Karpas-422 (cell line): ENCODE results near the gene PXYLP1. TPM values are rescaled to one million over a fixed set of nuclear protein-coding genes. Genes with fewer than 3 reads are reported as not detected.

ENCODE experiments used
- DNase-seq: peaks from one replicate; pipeline ENCODE4 v3.0.0-alpha.2; 2015
- H2AFZ ChIP-seq: fragments of 200-600 bp; sonication (generic); 2 replicates; pipeline ENCODE4 v1.6.1; 2014; ENCODE audit warnings: antibody characterized with exemption, low read length, mixed read lengths
- H3K27ac ChIP-seq: fragments of 200-600 bp; sonication (generic); 2 replicates; pipeline ENCODE4 v1.5.1; 2014; ENCODE audit warnings: mild to moderate bottlenecking, low read length, moderate library complexity
- H3K27me3 ChIP-seq: fragments of 200-600 bp; sonication (generic); 2 replicates; pipeline ENCODE4 v1.6.1; 2014; ENCODE audit warnings: low read length, mixed read lengths
- H3K36me3 ChIP-seq: fragments of 200-600 bp; sonication (generic); 2 replicates; pipeline ENCODE4 v1.6.1; 2014; ENCODE audit warnings: low read length, mixed read lengths; ENCODE audit not compliant: insufficient read depth
- H3K4me1 ChIP-seq: fragments of 200-600 bp; sonication (generic); 2 replicates; pipeline ENCODE4 v1.6.1; 2014; ENCODE audit warnings: mild to moderate bottlenecking, low read length, mixed read lengths
- H3K4me2 ChIP-seq: fragments of 200-600 bp; sonication (generic); 2 replicates; pipeline ENCODE4 v1.6.1; 2014; ENCODE audit warnings: low read length, low read depth, mild to moderate bottlenecking; ENCODE audit not compliant: poor library complexity, severe bottlenecking
- H3K4me3 ChIP-seq: fragments of 200-600 bp; sonication (generic); 2 replicates; pipeline ENCODE4 v1.5.1; 2014; ENCODE audit warnings: mild to moderate bottlenecking, antibody characterized with exemption, low read length, mixed read lengths
- H3K79me2 ChIP-seq: fragments of 200-600 bp; sonication (generic); 2 replicates; pipeline ENCODE4 v1.6.1; 2014; ENCODE audit warnings: mild to moderate bottlenecking, low read length, mixed read lengths
- H3K9ac ChIP-seq: fragments of 200-600 bp; sonication (generic); 2 replicates; pipeline ENCODE4 v1.6.0; 2014; ENCODE audit warnings: low read length
- H3K9me2 ChIP-seq: fragments of 200-600 bp; sonication (generic), shearing (Covaris generic); replicated peaks from 2 replicates; pipeline ENCODE4 v1.6.0; 2014; ENCODE audit warnings: mild to moderate bottlenecking, low read length, moderate library complexity; ENCODE audit not compliant: insufficient read depth
- H3K9me3 ChIP-seq: fragments of 300-700, 200-600 bp; sonication (generic); 2 replicates; pipeline ENCODE4 v1.6.1; 2014; ENCODE audit warnings: low read length, mixed read lengths
- H4K20me1 ChIP-seq: fragments of 200-600 bp; sonication (generic); 2 replicates; pipeline ENCODE4 v1.6.1; 2014; ENCODE audit warnings: mild to moderate bottlenecking, antibody characterized with exemption, low read length, low read depth; ENCODE audit not compliant: insufficient read depth
- total RNA-seq: library from RNA; depleted of rRNA; stranded (reverse); fragments of >200 nt; shearing (Covaris generic); gene quantifications from 2 replicates; pipeline ENCODE4 v1.2.3, GENCODE V29; 2014; ENCODE audit warnings: low replicate concordance

PXYLP1 gene
- total RNA-seq, 1 experiment from 2014 or later = 4.6 TPM

- no peaks in the 10 kb centered on the region for H3K9me3 ChIP-seq
- 0 out of 2 replicates have a peak, but pooled peaks cover 2% of the 10 kb centered on the region for H3K9me2 ChIP-seq
- H3K27me3 ChIP-seq = no peaks in the 10 kb centered on the region
- no peak for DNase-seq
- H3K4me1 ChIP-seq = no peaks in the 10 kb centered on the region
- H3K9ac ChIP-seq = no peak overlapping the region
- H3K79me2 ChIP-seq = no peaks in the 10 kb centered on the region
- H3K36me3 ChIP-seq = no peaks in the 10 kb centered on the region
- no peaks in the 10 kb centered on the region for H4K20me1 ChIP-seq
- H3K27ac ChIP-seq = no peak overlapping the region
- H2AFZ ChIP-seq = no peak overlapping the region
- no peak overlapping the region for H3K4me3 ChIP-seq
- no peak overlapping the region for H3K4me2 ChIP-seq
Measured at GRCh38 chr3:141326123-141326522, 94.5 kb downstream of the PXYLP1 start.

GRCh38 chr3:141326626-141327025, 95.0 kb downstream of the PXYLP1 start:
- no peaks in the 10 kb centered on the region for H3K36me3 ChIP-seq
- 0 out of 2 replicates have a peak, but pooled peaks cover 2% of the 10 kb centered on the region for H3K9me2 ChIP-seq
- no peak overlapping the region for H3K4me2 ChIP-seq
- no peak overlapping the region for H3K4me3 ChIP-seq
- H3K27ac ChIP-seq = no peak overlapping the region
- no peak overlapping the region for H3K9ac ChIP-seq
- H3K9me3 ChIP-seq = no peaks in the 10 kb centered on the region
- no peaks in the 10 kb centered on the region for H3K79me2 ChIP-seq
- H3K27me3 ChIP-seq = no peaks in the 10 kb centered on the region
- no peak for DNase-seq
- no peaks in the 10 kb centered on the region for H4K20me1 ChIP-seq
- no peaks in the 10 kb centered on the region; the same call in 1 of the 2 replicates for H3K4me1 ChIP-seq
- no peak overlapping the region for H2AFZ ChIP-seq

- H3K9me2 ChIP-seq = no peaks in the 10 kb centered on the region
- DNase-seq = no peak
- H3K4me1 ChIP-seq = no peaks in the 10 kb centered on the region; the same call in 1 of the 2 replicates
- no peak overlapping the region for H2AFZ ChIP-seq
- H3K79me2 ChIP-seq = no peaks in the 10 kb centered on the region
- no peaks in the 10 kb centered on the region for H3K9me3 ChIP-seq
- no peak overlapping the region for H3K9ac ChIP-seq
- no peak overlapping the region for H3K27ac ChIP-seq
- H3K27me3 ChIP-seq = no peaks in the 10 kb centered on the region
- no peak overlapping the region for H3K4me3 ChIP-seq
- no peaks in the 10 kb centered on the region for H4K20me1 ChIP-seq
- H3K36me3 ChIP-seq = no peaks in the 10 kb centered on the region
- no peak overlapping the region for H3K4me2 ChIP-seq
Measured at GRCh38 chr3:141328286-141329166, 96.9 kb downstream of the PXYLP1 start.

GRCh38 chr3:141330235-141330634, 98.6 kb downstream of the PXYLP1 start:
- Histone ChIP-seq H3K4me2 (no peak overlapping the region), H2AFZ (no peak overlapping the region), H3K9ac (no peak overlapping the region)

GRCh38 chr3:141330718-141331376, 99.2 kb downstream of the PXYLP1 start:
- H3K9ac ChIP-seq = no peak overlapping the region
- no peak overlapping the region for H3K4me2 ChIP-seq
- H3K27ac ChIP-seq = no peak overlapping the region

More at GRCh38 chr3:141330235-141330634, 98.6 kb downstream of the PXYLP1 start:
- H3K27me3 ChIP-seq = no peaks in the 10 kb centered on the region
- H3K9me3 ChIP-seq = no peaks in the 10 kb centered on the region
- no peak overlapping the region for H3K27ac ChIP-seq
- H3K4me3 ChIP-seq = no peak overlapping the region
- H3K4me1 ChIP-seq = no peaks in the 10 kb centered on the region; the same call in 1 of the 2 replicates
- H3K79me2 ChIP-seq = no peaks in the 10 kb centered on the region
- no peaks in the 10 kb centered on the region for H3K9me2 ChIP-seq
- H4K20me1 ChIP-seq = no peaks in the 10 kb centered on the region
- no peak for DNase-seq
- H3K36me3 ChIP-seq = no peaks in the 10 kb centered on the region

GRCh38 chr3:141331377-141332318, 100.0 kb downstream of the PXYLP1 start:
- no peak for DNase-seq

More at GRCh38 chr3:141330718-141331376, 99.2 kb downstream of the PXYLP1 start:
- Histone ChIP-seq H3K9me3 (no peaks in the 10 kb centered on the region), H3K27me3 (no peaks in the 10 kb centered on the region), H3K79me2 (no peaks in the 10 kb centered on the region), H3K9me2 (no peaks in the 10 kb centered on the region), H4K20me1 (no peaks in the 10 kb centered on the region), H3K36me3 (no peaks in the 10 kb centered on the region), H3K4me3 (no peak overlapping the region), H2AFZ (no peak overlapping the region), H3K4me1 (no peaks in the 10 kb centered on the region; the same call in 1 of the 2 replicates)
- DNase-seq = no peak

GRCh38 chr3:141332416-141332815, 100.8 kb downstream of the PXYLP1 start:
- Histone ChIP-seq H4K20me1 (no peaks in the 10 kb centered on the region), H3K4me3 (no peak overlapping the region), H3K27ac (no peak overlapping the region), H3K9me2 (no peaks in the 10 kb centered on the region), H3K4me1 (peaks cover 8% of the 10 kb centered on the region), H3K9ac (no peak overlapping the region), H3K36me3 (no peaks in the 10 kb centered on the region), H2AFZ (no peak overlapping the region), H3K9me3 (no peaks in the 10 kb centered on the region), H3K4me2 (no peak overlapping the region), H3K79me2 (no peaks in the 10 kb centered on the region), H3K27me3 (no peaks in the 10 kb centered on the region)
- DNase-seq = no peak

More at GRCh38 chr3:141331377-141332318, 100.0 kb downstream of the PXYLP1 start:
- peaks cover under 1% of the 10 kb centered on the region; the same call in 1 of the 2 replicates for H3K4me1 ChIP-seq
- H3K9ac ChIP-seq = no peak overlapping the region
- no peaks in the 10 kb centered on the region for H3K79me2 ChIP-seq
- no peaks in the 10 kb centered on the region for H3K9me3 ChIP-seq
- H3K27me3 ChIP-seq = no peaks in the 10 kb centered on the region
- H3K4me3 ChIP-seq = no peak overlapping the region
- no peak overlapping the region for H2AFZ ChIP-seq
- H3K36me3 ChIP-seq = no peaks in the 10 kb centered on the region
- H3K27ac ChIP-seq = no peak overlapping the region
- H3K9me2 ChIP-seq = no peaks in the 10 kb centered on the region
- H3K4me2 ChIP-seq = no peak overlapping the region
- no peaks in the 10 kb centered on the region for H4K20me1 ChIP-seq
